ENCODE measurements around the gene CNTNAP2.
"Not testable (repeated sequence)": the region's sequence is repeated elsewhere in the genome, so short reads cannot be mapped to it uniquely, and the experiment has no call there.

CNTNAP2 gene

GRCh38 chr7:148437043-148437442 is 2320.4 kb downstream of the CNTNAP2 start:
- no peak for DNase-seq

- DNase-seq = no peak
These were observed 2325.6 kb downstream of the CNTNAP2 start for GRCh38 chr7:148442141-148442655.

GRCh38 chr7:148442933-148443332 is 2326.3 kb downstream of the CNTNAP2 start:
- no peak for DNase-seq

- no peak for DNase-seq
These were observed 2328.9 kb downstream of the CNTNAP2 start for GRCh38 chr7:148445260-148446044.

GRCh38 chr7:148447221-148447849 is 2330.7 kb downstream of the CNTNAP2 start:
- DNase-seq = no peak

- DNase-seq = not testable (repeated sequence)
These were observed 2334.9 kb downstream of the CNTNAP2 start for GRCh38 chr7:148451526-148451925.

- DNase-seq = no peak
These were observed 2339.8 kb downstream of the CNTNAP2 start for GRCh38 chr7:148456351-148456750.

GRCh38 chr7:148457310-148457921 is 2340.8 kb downstream of the CNTNAP2 start:
- DNase-seq = no peak

GRCh38 chr7:148458263-148458662 is 2341.7 kb downstream of the CNTNAP2 start:
- DNase-seq = no peak

- DNase-seq = no peak
These were observed 2345.0 kb downstream of the CNTNAP2 start for GRCh38 chr7:148461392-148462179.

- not testable (repeated sequence) for DNase-seq
These were observed 2346.2 kb downstream of the CNTNAP2 start for GRCh38 chr7:148462774-148463173.

GRCh38 chr7:148463210-148463609 is 2346.6 kb downstream of the CNTNAP2 start:
- no peak for DNase-seq

- no peak for DNase-seq
These were observed 2348.3 kb downstream of the CNTNAP2 start for GRCh38 chr7:148464947-148465346.

- DNase-seq = not testable (repeated sequence)
These were observed 2348.8 kb downstream of the CNTNAP2 start for GRCh38 chr7:148465441-148465840.

GRCh38 chr7:148466120-148466519 is 2349.5 kb downstream of the CNTNAP2 start:
- no peak for DNase-seq

- DNase-seq = no peak
These were observed 2352.1 kb downstream of the CNTNAP2 start for GRCh38 chr7:148468700-148469098.

Measured in right forelimb (tissue), 1 donor.